Neuronal stem cell (in vitro differentiated cells): ENCODE measurements around the gene SPN.
A peak's percentile ranks its signal among the peaks of the same experiment; 100 is the strongest.
"Not testable (repeated sequence)": the region's sequence is repeated elsewhere in the genome, so short reads cannot be mapped to it uniquely, and the experiment has no call there.

Experiments
- DNase-seq: peaks from one replicate; pipeline ENCODE4 v3.0.0-alpha.2; 2013; ENCODE audit warnings: low spot score
- H2AFZ ChIP-seq: one replicate; pipeline ENCODE4 v1.6.1; 2013; ENCODE audit warnings: mild to moderate bottlenecking, low read length, inconsistent platforms
- H2AK5ac ChIP-seq: 2 replicates; pipeline ENCODE4 v1.6.1; 2013; ENCODE audit warnings: low read depth, mild to moderate bottlenecking, inconsistent platforms, low read length, moderate library complexity, mixed read lengths
- H2BK120ac ChIP-seq: 2 replicates; pipeline ENCODE4 v1.6.1; 2013; ENCODE audit warnings: low read depth, mild to moderate bottlenecking, inconsistent platforms, low read length, moderate library complexity, mixed read lengths
- H2BK12ac ChIP-seq: one replicate; pipeline ENCODE4 v1.6.1; 2013; ENCODE audit warnings: low read length, inconsistent platforms
- H2BK15ac ChIP-seq: 2 replicates; pipeline ENCODE4 v1.6.1; 2013; ENCODE audit warnings: mild to moderate bottlenecking, low read length, inconsistent platforms, mixed read lengths
- H2BK5ac ChIP-seq: one replicate; pipeline ENCODE4 v1.6.1; 2013; ENCODE audit warnings: inconsistent platforms, mild to moderate bottlenecking, low read length, moderate library complexity
- H3K14ac ChIP-seq: one replicate; pipeline ENCODE4 v1.6.1; 2013; ENCODE audit warnings: low read length, inconsistent platforms
- H3K18ac ChIP-seq: 2 replicates; pipeline ENCODE4 v1.6.1; 2013; ENCODE audit warnings: low read length, inconsistent platforms
- H3K23ac ChIP-seq: 2 replicates; pipeline ENCODE4 v1.6.1; 2013; ENCODE audit warnings: low read depth, mild to moderate bottlenecking, mixed read lengths, low read length, inconsistent platforms; ENCODE audit not compliant: poor library complexity
- H3K27ac ChIP-seq: replicated peaks from 3 replicates; pipeline ENCODE4 v1.5.1; 2013; ENCODE audit warnings: low read length, inconsistent platforms
- H3K27me3 ChIP-seq, 3 experiments: 2 replicates each; pipeline ENCODE4 v1.6.1; 2013; ENCODE audit warnings: low read length in 3 of 3, mild to moderate bottlenecking in 2 of 3, inconsistent platforms in 1 of 3, low read depth in 1 of 3, mixed read lengths in 1 of 3, moderate library complexity in 1 of 3; ENCODE audit not compliant: control insufficient read depth in 3 of 3, insufficient read depth in 3 of 3
- H3K36me3 ChIP-seq, 2 donors: replicated peaks in 1 of 2; 2 replicates each; pipeline ENCODE4 v1.6.1; 2013; ENCODE audit warnings: low read length in 2 of 2; ENCODE audit not compliant: control insufficient read depth in 2 of 2, insufficient read depth in 2 of 2
- H3K4ac ChIP-seq: 2 replicates; pipeline ENCODE4 v1.6.1; 2013; ENCODE audit warnings: inconsistent platforms, mild to moderate bottlenecking, low read length, moderate library complexity
- H3K4me1 ChIP-seq, 2 donors: 1 replicate in 1 of 2; 2 replicates in 1 of 2; pipeline ENCODE4 v1.6.1; 2013; ENCODE audit warnings: low read length in 2 of 2, low read depth in 1 of 2; ENCODE audit not compliant: control insufficient read depth in 2 of 2, insufficient read depth in 1 of 2
- H3K4me2 ChIP-seq: one replicate; pipeline ENCODE4 v1.6.1; 2013; ENCODE audit warnings: mild to moderate bottlenecking, low read length, inconsistent platforms; ENCODE audit not compliant: insufficient read depth, poor library complexity, severe bottlenecking
- H3K4me3 ChIP-seq, 2 donors: 2 replicates each; pipeline ENCODE4 v1.5.1; 2013; ENCODE audit warnings: low read length in 2 of 2, mild to moderate bottlenecking in 2 of 2, inconsistent platforms in 1 of 2, moderate library complexity in 1 of 2
- H3K79me1 ChIP-seq: one replicate; pipeline ENCODE4 v1.6.1; 2013; ENCODE audit warnings: low read depth, mild to moderate bottlenecking, inconsistent platforms, low read length, moderate library complexity
- H3K9ac ChIP-seq: one replicate; pipeline ENCODE4 v1.6.1; 2013; ENCODE audit warnings: mild to moderate bottlenecking, low read depth, low read length, inconsistent platforms; ENCODE audit not compliant: poor library complexity
- H3K9me3 ChIP-seq, 2 donors: replicated peaks in 1 of 2; 2 replicates each; pipeline versions ENCODE3 to v1.6.1; 2013; ENCODE audit warnings: low read length in 2 of 2, mild to moderate bottlenecking in 2 of 2, inconsistent platforms in 1 of 2, low read depth in 1 of 2, mixed read lengths in 1 of 2, moderate library complexity in 1 of 2; ENCODE audit not compliant: control insufficient read depth in 2 of 2, insufficient read depth in 1 of 2
- H4K8ac ChIP-seq: one replicate; pipeline ENCODE4 v1.6.1; 2013; ENCODE audit warnings: low read depth, mild to moderate bottlenecking, inconsistent platforms, low read length, moderate library complexity
- H4K91ac ChIP-seq: one replicate; pipeline ENCODE4 v1.6.1; 2013; ENCODE audit warnings: low read length, low read depth, mild to moderate bottlenecking, inconsistent platforms; ENCODE audit not compliant: poor library complexity
- whole genome bisulfite sequencing, 2 donors: extraction: QIAGEN DNeasy Blood & Tissue Kit; methylation state at CpG; one replicate each; pipeline ENCODE4 v1.1.7; 2013; ENCODE audit warnings: missing lambda C conversion rate in 2 of 2, mixed read lengths in 1 of 2; ENCODE audit not compliant: insufficient read length in 2 of 2, insufficient replicate concordance in 1 of 2; ENCODE audit errors: extremely low coverage in 2 of 2; 5-methylcytosine and 5-hydroxymethylcytosine counted together

Gene SPN

DNA sequence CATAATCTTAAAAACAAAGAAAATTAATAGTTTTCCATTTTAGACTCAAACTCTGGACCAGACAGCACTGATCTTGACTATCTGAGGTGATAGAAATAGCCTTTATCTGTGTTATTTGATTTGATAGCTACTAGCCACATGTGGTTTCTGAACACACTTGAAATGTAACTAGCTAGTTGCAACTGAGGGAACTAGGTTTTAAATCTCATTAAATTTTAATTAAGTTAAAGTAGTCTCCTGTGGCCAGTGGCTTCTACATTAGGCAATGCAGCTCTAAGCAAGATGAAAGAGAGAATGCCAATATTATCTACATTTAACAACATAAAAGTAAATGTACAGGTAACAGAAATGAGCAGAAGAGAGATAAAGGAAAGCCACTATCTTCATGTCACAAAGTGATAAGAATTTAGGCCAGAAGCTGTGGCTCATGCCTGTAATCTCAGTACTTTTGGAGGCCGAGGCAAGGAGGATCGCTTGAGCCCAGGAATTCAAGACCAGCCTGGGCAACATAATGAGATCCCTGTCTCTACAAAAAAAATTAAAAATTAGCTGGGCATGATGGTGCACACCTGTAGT is 11.2 kb upstream of the SPN start:
- Histone ChIP-seq H2BK12ac (no peak overlapping the region), H3K4me2 (no peak overlapping the region)
- no CpG with 5 or more reads among the region's 2 CpGs for WGBS, 2 donors

DNA sequence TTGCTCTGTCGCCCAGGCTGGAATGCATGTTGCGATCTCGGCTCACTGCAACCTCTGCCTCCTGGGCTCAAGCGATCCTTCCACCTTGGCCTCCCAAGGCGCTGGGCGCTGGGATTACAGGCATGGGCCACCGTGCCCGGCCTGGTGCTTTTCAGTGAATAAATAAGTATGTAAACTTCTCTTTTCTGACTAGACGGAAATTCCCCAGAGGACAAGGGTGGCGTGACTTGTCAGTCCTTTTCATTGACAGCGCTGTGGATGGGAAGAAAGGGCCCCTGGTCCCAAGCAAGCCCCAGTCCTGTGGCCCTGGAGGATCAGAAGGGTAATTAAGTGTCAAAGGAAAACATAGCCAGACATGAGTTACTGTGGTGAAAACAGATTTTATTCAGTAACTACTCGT is 9.6 kb upstream of the SPN start:
- Histone ChIP-seq H3K36me3 (no peaks in the 10 kb centered on the region), H3K14ac (no peak overlapping the region), H2BK15ac (no peak overlapping the region), H3K79me1 (no peaks in the 10 kb centered on the region), H3K4ac (no peak overlapping the region), H4K8ac (no peak overlapping the region), H2AK5ac (peak overlapping the region; percentile 14), H3K18ac (no peak overlapping the region), H2BK120ac (no peak overlapping the region), H3K4me1 (peaks cover 4 to 6% of the 10 kb centered on the region in 2 donors), H4K91ac (no peak overlapping the region), H3K27ac (no peak overlapping the region), H2BK5ac (no peak overlapping the region), H3K9me3 (no peaks in the 10 kb centered on the region), H2AFZ (peak overlapping the region; percentile 5), H3K23ac (no peak overlapping the region), H3K4me2 (no peak overlapping the region), H3K9ac (no peak overlapping the region), H2BK12ac (no peak overlapping the region), H3K27me3 (no peaks in the 10 kb centered on the region), H3K4me3 (no peak overlapping the region)
- no peak for DNase-seq
- WGBS, 2 donors: no CpG with 5 or more reads among the region's 12 CpGs

More for the DNA sequence above, 11.2 kb upstream of the SPN start:
- no peak overlapping the region for H2BK120ac ChIP-seq
- no peak overlapping the region for H3K4ac ChIP-seq
- no peak overlapping the region for H2AFZ ChIP-seq
- no peak overlapping the region for H4K91ac ChIP-seq
- no peaks in the 10 kb centered on the region for H3K79me1 ChIP-seq
- DNase-seq: no peak
- H3K14ac ChIP-seq: no peak overlapping the region
- H3K9me3 ChIP-seq: no peaks in the 10 kb centered on the region
- H2AK5ac ChIP-seq: no peak overlapping the region
- H3K27me3 ChIP-seq: no peaks in the 10 kb centered on the region
- H3K4me1 ChIP-seq: peaks cover 4 to 6% of the 10 kb centered on the region in 2 donors
- no peaks in the 10 kb centered on the region for H3K36me3 ChIP-seq
- H3K4me3 ChIP-seq: no peak overlapping the region
- no peak overlapping the region for H3K9ac ChIP-seq
- no peak overlapping the region for H3K27ac ChIP-seq
- no peak overlapping the region for H2BK5ac ChIP-seq
- H3K18ac ChIP-seq: no peak overlapping the region
- H2BK15ac ChIP-seq: no peak overlapping the region
- no peak overlapping the region for H3K23ac ChIP-seq
- H4K8ac ChIP-seq: no peak overlapping the region

DNA sequence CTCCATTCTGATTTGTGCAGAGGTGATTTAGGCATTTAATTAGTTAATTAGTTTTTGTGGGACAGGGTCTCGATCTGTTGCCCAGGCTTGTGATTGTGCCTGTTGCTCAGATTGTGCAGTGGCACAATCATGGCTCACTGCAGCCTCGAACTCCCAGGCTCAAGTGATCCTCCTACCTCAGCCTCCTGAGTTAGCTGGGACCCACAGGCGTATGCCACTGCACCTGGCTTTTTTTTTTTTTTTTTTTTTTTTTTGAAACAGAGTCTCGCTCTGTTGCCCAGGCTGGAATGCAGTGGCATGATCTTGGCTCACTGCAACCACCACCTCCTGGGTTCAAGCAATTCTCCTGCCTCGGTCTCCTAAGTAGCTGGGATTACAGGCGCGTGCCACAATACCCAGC is 9.2 kb upstream of the SPN start:
- H3K27ac ChIP-seq, H2AK5ac ChIP-seq: not testable (repeated sequence)
- peak overlapping the region; percentile 5 for H2AFZ ChIP-seq

DNA sequence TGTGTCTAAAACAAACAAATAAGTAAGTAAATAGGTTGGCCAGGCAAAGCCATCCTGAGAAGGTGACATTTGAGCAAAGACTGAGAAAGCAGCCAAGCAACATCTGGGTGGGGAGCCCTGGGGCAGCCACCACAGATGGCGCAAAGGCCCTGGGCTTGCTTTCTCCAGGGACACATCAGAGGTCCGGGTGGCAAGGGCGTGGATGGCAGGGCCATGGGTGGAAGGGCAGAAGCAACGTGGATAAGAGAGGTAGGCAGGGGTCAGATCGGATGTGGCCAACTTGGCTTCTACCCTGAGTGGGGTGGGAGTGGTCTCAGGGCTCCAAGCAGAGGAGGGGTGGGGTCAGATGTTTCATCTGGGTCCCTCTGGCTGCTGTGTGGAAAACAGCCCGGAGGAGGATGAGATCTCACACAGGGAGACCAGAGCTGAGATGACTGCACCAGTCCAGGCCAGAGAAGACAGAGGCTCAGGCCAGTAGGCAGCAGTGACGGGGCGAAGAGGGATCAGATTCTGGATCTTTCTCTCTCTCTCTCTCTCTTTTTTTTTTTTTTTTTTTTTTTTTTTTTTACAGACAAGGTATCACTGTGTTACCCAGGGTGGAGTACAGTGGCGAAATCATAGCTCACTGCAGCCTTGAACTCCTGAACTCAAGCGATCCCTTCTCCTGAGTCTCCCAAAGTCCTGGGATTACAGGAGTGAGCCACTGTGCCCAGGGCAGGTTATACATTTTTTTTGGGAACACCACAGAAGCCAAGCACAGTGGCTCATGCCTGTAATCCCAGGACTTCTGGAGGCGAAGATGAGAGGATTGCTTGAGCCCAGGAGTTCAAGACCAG is 6.1 kb upstream of the SPN start:
- no CpG with 5 or more reads among the region's 11 CpGs for WGBS, 2 donors
- DNase-seq: no peak
- H2BK120ac ChIP-seq: no peak overlapping the region

More for the DNA sequence above, 9.2 kb upstream of the SPN start:
- not testable (repeated sequence) for H3K79me1 ChIP-seq, H2BK120ac ChIP-seq, DNase-seq, H4K8ac ChIP-seq, H3K4ac ChIP-seq, H2BK5ac ChIP-seq, H3K14ac ChIP-seq, H3K4me3 ChIP-seq, H2BK15ac ChIP-seq, H3K23ac ChIP-seq, H3K4me1 ChIP-seq, H3K9me3 ChIP-seq, H4K91ac ChIP-seq, H2BK12ac ChIP-seq, H3K4me2 ChIP-seq, H3K36me3 ChIP-seq, H3K9ac ChIP-seq, H3K27me3 ChIP-seq
- H3K18ac ChIP-seq: peak overlapping the region; percentile 57
- no CpG with 5 or more reads among the region's 7 CpGs for WGBS, 2 donors

More for the DNA sequence above, 6.1 kb upstream of the SPN start:
- H3K14ac ChIP-seq: no peak overlapping the region
- H3K27me3 ChIP-seq: no peaks in the 10 kb centered on the region
- peaks cover 4 to 6% of the 10 kb centered on the region in 2 donors for H3K4me1 ChIP-seq
- H3K9ac ChIP-seq: no peak overlapping the region
- H3K79me1 ChIP-seq: no peaks in the 10 kb centered on the region
- no peaks in the 10 kb centered on the region for H3K36me3 ChIP-seq
- H4K8ac ChIP-seq: no peak overlapping the region
- no peak overlapping the region for H4K91ac ChIP-seq
- H3K23ac ChIP-seq: no peak overlapping the region
- no peak overlapping the region for H3K27ac ChIP-seq
- no peak overlapping the region for H2BK12ac ChIP-seq
- H3K4ac ChIP-seq: no peak overlapping the region
- no peak overlapping the region for H3K4me2 ChIP-seq
- H2AK5ac ChIP-seq: no peak overlapping the region
- H2AFZ ChIP-seq: no peak overlapping the region
- H3K9me3 ChIP-seq: no peaks in the 10 kb centered on the region
- no peak overlapping the region for H3K4me3 ChIP-seq
- no peak overlapping the region for H2BK5ac ChIP-seq
- peak overlapping the region; percentile 89 for H3K18ac ChIP-seq
- H2BK15ac ChIP-seq: no peak overlapping the region
